Subcutaneous abdominal adipose tissue (tissue), 5 donors: ENCODE measurements around the gene HOMEZ.
"Not testable (repeated sequence)": the region's sequence is repeated elsewhere in the genome, so short reads cannot be mapped to it uniquely, and the experiment has no call there.

ENCODE experiments used
- H3K27ac ChIP-seq: one replicate; pipeline ENCODE4 v1.7.0; 2013; ENCODE audit warnings: low read depth, mild to moderate bottlenecking, inconsistent platforms, low read length, moderate library complexity
- H3K27me3 ChIP-seq, 5 donors: one replicate each; pipeline ENCODE4 v1.7.0; 2013; ENCODE audit warnings: low read length in 5 of 5, inconsistent platforms in 1 of 5; ENCODE audit not compliant: control insufficient read depth in 5 of 5, insufficient read depth in 4 of 5
- H3K36me3 ChIP-seq, 5 donors: one replicate each; pipeline ENCODE4 v1.7.0; 2013; ENCODE audit warnings: low read length in 5 of 5; ENCODE audit not compliant: control insufficient read depth in 5 of 5, insufficient read depth in 5 of 5
- H3K4me1 ChIP-seq, 5 donors: one replicate each; pipeline ENCODE4 v1.7.0; 2013; ENCODE audit warnings: low read length in 5 of 5, mild to moderate bottlenecking in 3 of 5, moderate library complexity in 1 of 5; ENCODE audit not compliant: control insufficient read depth in 5 of 5, insufficient read depth in 5 of 5
- H3K4me3 ChIP-seq, 5 donors: one replicate each; pipeline ENCODE4 v1.7.0; 2013; ENCODE audit warnings: low read length in 5 of 5, low read depth in 1 of 5
- H3K9ac ChIP-seq, 5 donors: one replicate each; pipeline ENCODE4 v1.7.0; 2013; ENCODE audit warnings: low read length in 5 of 5, mild to moderate bottlenecking in 4 of 5, moderate library complexity in 3 of 5
- H3K9me3 ChIP-seq, 5 donors: one replicate each; pipeline ENCODE4 v1.7.0; 2013; ENCODE audit warnings: low read length in 5 of 5; ENCODE audit not compliant: control insufficient read depth in 5 of 5
- donor health status: healthy.
- donor health status: healthy.
- donor health status: healthy.
- donor health status: healthy.
- donor health status: healthy.

Gene HOMEZ, protein sequence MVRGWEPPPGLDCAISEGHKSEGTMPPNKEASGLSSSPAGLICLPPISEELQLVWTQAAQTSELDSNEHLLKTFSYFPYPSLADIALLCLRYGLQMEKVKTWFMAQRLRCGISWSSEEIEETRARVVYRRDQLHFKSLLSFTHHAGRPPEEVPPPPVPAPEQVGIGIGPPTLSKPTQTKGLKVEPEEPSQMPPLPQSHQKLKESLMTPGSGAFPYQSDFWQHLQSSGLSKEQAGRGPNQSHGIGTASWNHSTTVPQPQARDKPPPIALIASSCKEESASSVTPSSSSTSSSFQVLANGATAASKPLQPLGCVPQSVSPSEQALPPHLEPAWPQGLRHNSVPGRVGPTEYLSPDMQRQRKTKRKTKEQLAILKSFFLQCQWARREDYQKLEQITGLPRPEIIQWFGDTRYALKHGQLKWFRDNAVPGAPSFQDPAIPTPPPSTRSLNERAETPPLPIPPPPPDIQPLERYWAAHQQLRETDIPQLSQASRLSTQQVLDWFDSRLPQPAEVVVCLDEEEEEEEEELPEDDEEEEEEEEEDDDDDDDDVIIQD

DNA sequence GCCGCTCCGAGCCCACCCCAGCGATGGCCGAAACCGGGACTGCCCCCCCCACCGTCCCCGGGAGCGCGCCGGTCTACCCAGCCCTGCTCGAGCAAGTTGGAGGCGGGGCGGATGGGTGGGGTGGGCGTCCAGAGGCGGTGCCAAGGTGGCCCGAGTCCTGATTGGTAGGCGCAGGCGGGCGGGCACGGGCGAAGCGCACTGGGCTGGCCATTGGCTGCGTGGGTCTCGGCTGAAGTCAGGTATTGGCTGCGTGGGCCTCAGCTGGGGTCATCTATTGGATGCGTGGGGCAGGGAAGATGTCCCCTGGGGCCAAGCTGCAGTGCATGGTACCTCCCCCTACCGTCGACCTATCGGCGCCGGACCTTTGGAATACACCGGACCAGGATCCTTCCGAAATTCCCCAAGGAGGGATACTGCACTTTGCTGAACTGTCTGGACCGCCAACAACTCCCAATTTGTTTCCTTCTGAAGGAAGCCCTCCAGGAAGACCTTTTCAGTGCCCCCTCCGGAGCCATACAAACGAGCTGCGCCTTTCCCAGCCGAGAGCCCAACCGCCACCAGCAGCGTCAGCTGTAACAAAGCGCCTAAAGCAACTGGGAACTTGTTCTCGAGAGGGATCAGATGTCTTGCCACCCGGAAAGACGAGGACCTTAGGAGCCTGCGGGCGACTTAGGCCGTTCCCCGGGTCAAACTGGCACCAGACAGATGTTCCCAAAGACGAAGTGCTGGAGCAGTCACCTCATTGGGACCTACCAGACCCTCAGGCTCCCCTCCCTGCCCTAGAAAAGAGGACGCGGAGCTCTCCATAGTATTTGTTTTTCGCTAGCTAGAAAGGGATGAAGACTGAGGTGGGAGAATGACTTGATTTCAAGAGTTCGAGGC lies at the start of gene HOMEZ:
TSS of gene HOMEZ (minus strand) at position 113 of the 882 bp plus-strand sequence. CDS start 180 bp downstream, outside the sequence.
- Histone ChIP-seq H3K9ac (peak within 1 kb of the TSS; percentile 68 to 95 (median 91)), H3K4me1 (peaks cover 0 to 27% (median 25%) of the 10 kb centered on the region in 5 donors)

DNA sequence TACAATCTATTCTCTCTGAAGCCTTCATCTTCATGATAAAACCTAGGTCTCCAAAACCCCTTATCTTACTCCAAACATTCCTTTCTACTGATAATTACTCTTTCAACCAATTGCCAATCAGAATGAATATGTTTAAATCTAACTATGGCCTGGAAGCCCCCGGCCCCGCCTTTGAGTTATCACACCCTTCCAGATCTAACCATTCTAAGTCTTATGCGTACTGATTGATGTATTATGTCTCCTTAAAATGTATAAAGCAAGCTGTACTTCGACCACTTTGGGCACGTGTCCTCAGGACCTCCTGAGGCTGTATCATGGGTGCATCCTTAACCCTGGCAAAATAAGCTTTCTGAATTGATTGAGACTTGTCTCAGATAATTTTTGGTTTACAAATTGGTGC lies 49.7 kb upstream of the HOMEZ start:
- Histone ChIP-seq H3K27ac (no peak overlapping the region), H3K36me3 (no peaks in the 10 kb centered on the region), H3K9ac (no peak overlapping the region), H3K9me3 (no peaks in the 10 kb centered on the region), H3K4me1 (no peaks in the 10 kb centered on the region), H3K4me3 (no peak overlapping the region), H3K27me3 (peaks cover 0 to 3% (median 0%) of the 10 kb centered on the region in 5 donors)

More for the DNA sequence above, at the start of gene HOMEZ:
- H3K9me3 ChIP-seq = no peaks in the 10 kb centered on the region
- H3K36me3 ChIP-seq = peaks cover 0 to 3% (median 0%) of the 10 kb centered on the region in 5 donors
- peak within 1 kb of the TSS; percentile 87 for H3K27ac ChIP-seq
- peak within 1 kb of the TSS; percentile 80 to 94 (median 88) for H3K4me3 ChIP-seq
- no peaks in the 10 kb centered on the region for H3K27me3 ChIP-seq

DNA sequence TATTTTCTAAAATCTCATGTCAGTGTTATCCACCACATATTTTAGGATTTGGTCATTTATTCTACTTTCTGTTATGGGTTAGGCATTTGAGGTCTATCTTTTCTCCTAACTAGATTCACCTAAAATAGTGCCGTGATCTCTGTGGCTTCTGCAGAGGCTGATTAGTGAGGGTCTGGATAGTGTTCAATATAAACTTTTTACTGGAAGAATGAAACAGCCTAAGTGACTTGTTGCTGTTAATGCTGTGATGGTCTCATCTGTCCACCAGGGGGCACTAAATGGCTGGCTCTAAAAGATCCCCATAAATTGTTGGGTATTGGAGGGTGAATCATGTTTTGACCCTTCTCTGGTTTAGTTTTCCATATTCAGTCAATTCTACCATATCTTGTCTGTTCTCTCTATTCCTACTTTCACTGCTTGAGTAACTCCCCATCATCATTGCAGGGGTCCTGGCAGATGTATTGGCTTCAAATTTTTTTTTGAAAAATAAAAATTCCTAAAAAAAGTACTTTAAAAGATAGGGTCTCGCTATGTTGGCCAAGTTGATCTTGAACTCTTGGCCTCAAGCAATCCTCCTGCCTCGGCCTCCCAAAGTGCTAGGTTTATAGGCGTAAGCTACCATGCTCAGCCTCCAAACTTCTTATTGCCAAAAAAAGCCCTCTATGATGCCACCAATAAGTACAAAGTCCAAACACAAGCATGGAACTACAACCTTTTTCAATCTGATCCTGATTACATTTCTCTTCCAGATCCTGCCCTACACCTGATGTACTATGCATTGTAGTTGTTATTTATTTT lies 42.2 kb upstream of the HOMEZ start:
- Histone ChIP-seq H3K9ac (no peak overlapping the region), H3K9me3 (no peaks in the 10 kb centered on the region), H3K27me3 (no peaks in the 10 kb centered on the region), H3K4me3 (no peak overlapping the region), H3K36me3 (peaks cover 15 to 26% (median 21%) of the 10 kb centered on the region in 5 donors), H3K4me1 (peaks cover 0 to 6% (median 4%) of the 10 kb centered on the region in 5 donors), H3K27ac (no peak overlapping the region)

DNA sequence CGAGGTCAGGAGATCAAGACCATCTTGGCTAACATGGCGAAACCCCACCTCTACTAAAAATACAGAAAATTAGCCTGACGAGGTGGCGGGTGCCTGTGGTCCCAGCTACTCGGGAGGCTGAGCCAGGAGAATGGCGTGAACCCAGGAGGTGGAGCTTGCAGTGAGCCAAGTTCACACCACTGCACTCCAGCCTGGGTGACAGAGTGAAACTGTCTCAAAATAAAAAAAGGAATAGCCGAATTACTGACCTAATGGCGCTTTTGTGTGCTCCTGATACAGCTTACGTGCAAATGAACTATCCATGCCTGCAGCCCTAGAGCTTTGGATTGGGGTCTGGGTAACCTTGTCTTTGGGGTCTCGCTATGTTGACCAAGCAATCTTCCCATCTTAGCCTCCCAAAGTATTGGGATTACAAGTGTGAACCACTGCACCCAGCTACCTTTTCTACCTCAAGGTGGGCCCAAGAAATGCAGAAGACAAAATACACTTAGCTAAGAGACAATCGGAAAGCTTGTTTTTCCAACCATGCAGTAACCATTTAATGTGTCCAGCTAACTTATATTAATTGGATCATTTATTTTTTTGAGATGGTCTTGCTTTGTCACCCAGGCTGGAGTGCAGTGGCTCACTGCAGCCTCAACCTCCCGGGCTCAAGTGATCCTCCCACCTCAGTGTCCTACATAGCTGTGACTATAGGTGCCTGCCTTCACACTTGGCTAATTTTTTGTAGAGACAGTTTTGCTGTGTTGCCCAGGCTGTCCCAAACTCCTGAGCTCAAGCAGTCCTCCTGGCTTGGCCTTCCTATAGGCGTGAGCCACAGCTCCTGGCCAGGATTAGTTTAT lies 40.8 kb upstream of the HOMEZ start:
- no peaks in the 10 kb centered on the region for H3K27me3 ChIP-seq
- H3K36me3 ChIP-seq = peaks cover 15 to 29% (median 24%) of the 10 kb centered on the region in 5 donors
- no peak overlapping the region for H3K9ac ChIP-seq
- peaks cover 2 to 17% (median 16%) of the 10 kb centered on the region in 5 donors for H3K4me1 ChIP-seq
- no peak overlapping the region for H3K27ac ChIP-seq
- H3K4me3 ChIP-seq = no peak overlapping the region
- no peaks in the 10 kb centered on the region for H3K9me3 ChIP-seq

DNA sequence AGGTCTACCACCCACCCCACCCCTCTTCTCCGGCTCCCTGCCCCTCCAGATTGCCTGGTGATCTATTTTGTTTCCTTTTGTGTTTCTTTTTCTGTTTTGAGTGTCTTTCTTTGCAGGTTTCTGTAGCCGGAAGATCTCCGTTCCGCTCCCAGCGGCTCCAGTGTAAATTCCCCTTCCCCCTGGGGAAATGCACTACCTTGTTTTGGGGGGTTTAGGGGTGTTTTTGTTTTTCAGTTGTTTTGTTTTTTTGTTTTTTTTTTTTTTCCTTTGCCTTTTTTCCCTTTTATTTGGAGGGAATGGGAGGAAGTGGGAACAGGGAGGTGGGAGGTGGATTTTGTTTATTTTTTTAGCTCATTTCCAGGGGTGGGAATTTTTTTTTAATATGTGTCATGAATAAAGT lies 39.8 kb upstream of the HOMEZ start:
- Histone ChIP-seq H3K4me1 (peaks cover 2 to 18% (median 17%) of the 10 kb centered on the region in 5 donors), H3K36me3 (peaks cover 15 to 29% (median 24%) of the 10 kb centered on the region in 5 donors)
- not testable (repeated sequence) for H3K9ac ChIP-seq, H3K27me3 ChIP-seq, H3K4me3 ChIP-seq, H3K9me3 ChIP-seq, H3K27ac ChIP-seq

DNA sequence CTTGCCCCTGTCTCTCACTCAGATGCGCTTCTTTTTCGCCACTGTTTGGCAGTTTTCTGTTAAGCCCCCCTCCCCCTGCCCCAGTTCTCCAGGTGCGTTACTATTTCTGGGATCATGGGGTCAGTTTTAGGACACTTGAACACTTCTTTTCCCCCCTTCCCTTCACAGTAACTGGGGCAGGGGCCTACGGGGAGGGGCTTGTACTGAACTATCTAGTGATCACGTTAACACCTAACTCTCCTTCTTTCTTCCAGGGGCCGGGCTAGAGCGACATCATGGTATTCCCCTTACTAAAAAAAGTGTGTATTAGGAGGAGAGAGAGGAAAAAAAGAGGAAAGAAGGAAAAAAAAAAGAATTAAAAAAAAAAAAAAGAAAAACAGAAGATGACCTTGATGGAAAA lies 39.1 kb upstream of the HOMEZ start:
- no peak overlapping the region for H3K27ac ChIP-seq
- peaks cover 2 to 25% (median 23%) of the 10 kb centered on the region in 5 donors for H3K4me1 ChIP-seq
- H3K9me3 ChIP-seq = no peaks in the 10 kb centered on the region
- peaks cover 15 to 29% (median 24%) of the 10 kb centered on the region in 5 donors for H3K36me3 ChIP-seq
- H3K9ac ChIP-seq = no peak overlapping the region
- H3K4me3 ChIP-seq = no peak overlapping the region
- peaks cover 0 to 2% (median 0%) of the 10 kb centered on the region in 5 donors for H3K27me3 ChIP-seq

DNA sequence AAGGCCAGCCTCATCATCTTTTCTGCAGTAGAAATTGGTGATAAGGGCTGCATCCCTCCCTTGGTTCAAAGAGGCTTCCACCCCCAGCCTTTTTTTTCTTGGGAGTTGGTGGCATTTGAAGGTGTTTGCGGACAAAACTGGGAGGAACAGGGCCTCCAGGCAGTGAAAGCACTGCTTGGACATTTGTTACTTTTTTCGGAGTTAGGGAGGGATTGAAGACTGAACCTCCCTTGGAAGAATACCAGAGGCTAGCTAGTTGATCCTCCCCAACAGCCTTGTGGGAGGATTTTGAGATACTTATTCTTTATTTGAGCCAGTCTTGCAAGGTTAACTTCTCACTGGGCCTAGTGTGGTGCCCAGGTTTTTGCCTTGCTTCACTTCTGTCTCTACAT lies 38.5 kb upstream of the HOMEZ start:
- Histone ChIP-seq H3K27ac (no peak overlapping the region), H3K4me3 (no peak overlapping the region), H3K9me3 (no peaks in the 10 kb centered on the region), H3K4me1 (peaks cover 2 to 25% (median 24%) of the 10 kb centered on the region in 5 donors), H3K9ac (no peak overlapping the region), H3K27me3 (peaks cover 0 to 2% (median 0%) of the 10 kb centered on the region in 5 donors), H3K36me3 (peaks cover 15 to 29% (median 24%) of the 10 kb centered on the region in 5 donors)

DNA sequence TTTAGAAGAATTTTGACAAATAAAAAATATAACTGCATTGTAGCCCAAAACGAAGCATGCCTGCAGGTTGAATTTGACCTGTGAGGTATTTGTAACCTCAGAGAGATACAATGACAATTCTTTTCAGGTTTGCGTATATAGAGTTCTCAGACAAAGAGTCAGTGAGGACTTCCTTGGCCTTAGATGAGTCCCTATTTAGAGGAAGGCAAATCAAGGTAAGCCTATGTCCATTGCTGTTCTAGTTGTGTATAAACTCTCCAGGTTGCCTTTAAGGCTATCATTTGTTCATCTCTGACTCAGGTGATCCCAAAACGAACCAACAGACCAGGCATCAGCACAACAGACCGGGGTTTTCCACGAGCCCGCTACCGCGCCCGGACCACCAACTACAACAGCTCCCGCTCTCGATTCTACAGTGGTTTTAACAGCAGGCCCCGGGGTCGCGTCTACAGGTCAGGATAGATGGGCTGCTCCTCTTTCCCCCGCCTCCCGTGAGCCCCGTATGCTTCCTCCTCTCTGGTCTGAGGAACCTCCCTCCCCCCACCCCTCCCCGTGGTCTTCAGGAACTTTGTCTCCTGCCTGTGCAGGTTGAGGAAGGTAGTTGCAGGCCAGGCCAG lies 38.0 kb upstream of the HOMEZ start:
- Histone ChIP-seq H3K27ac (no peak overlapping the region), H3K4me1 (peaks cover 2 to 25% (median 24%) of the 10 kb centered on the region in 5 donors), H3K9ac (no peak overlapping the region), H3K9me3 (no peaks in the 10 kb centered on the region), H3K27me3 (peaks cover 0 to 2% (median 0%) of the 10 kb centered on the region in 5 donors), H3K4me3 (no peak overlapping the region), H3K36me3 (peaks cover 15 to 29% (median 24%) of the 10 kb centered on the region in 5 donors)
